Liver (tissue), 9 donors: Measurements from ENCODE around the gene THADA. TPM values are rescaled to one million over a fixed set of nuclear protein-coding genes. Genes with fewer than 3 reads are reported as not detected.
A peak's percentile ranks its signal among the peaks of the same experiment; 100 is the strongest.

ENCODE experiments used
- DNase-seq: peaks from one replicate; pipeline ENCODE4 v3.0.0-alpha.2; 2017; ENCODE audit warnings: low spot score
- H3K27ac ChIP-seq, 2 donors: one replicate each; pipeline ENCODE4 v1.7.0; 2013; ENCODE audit warnings: inconsistent platforms in 2 of 2, low read length in 2 of 2, control low read depth in 1 of 2, low read depth in 1 of 2, mild to moderate bottlenecking in 1 of 2
- H3K27me3 ChIP-seq, 4 donors: one replicate each; pipeline versions ENCODE4 v1.6.1 to v1.7.0; 2013; ENCODE audit warnings: low read length in 3 of 4, inconsistent platforms in 1 of 4, mild to moderate bottlenecking in 1 of 4, moderate library complexity in 1 of 4; ENCODE audit not compliant: control insufficient read depth in 4 of 4, insufficient read depth in 4 of 4
- H3K36me3 ChIP-seq, 4 donors: one replicate each; pipeline versions ENCODE4 v1.6.1 to v1.7.0; 2013; ENCODE audit warnings: low read length in 3 of 4, mild to moderate bottlenecking in 3 of 4, low read depth in 1 of 4, moderate library complexity in 1 of 4; ENCODE audit not compliant: control insufficient read depth in 4 of 4, insufficient read depth in 3 of 4
- H3K4me1 ChIP-seq, 4 donors: one replicate each; pipeline versions ENCODE4 v1.6.1 to v1.7.0; 2013; ENCODE audit warnings: low read length in 3 of 4, mild to moderate bottlenecking in 3 of 4, moderate library complexity in 1 of 4; ENCODE audit not compliant: control insufficient read depth in 4 of 4, insufficient read depth in 4 of 4
- H3K4me3 ChIP-seq, 3 donors: one replicate each; pipeline versions ENCODE4 v1.6.1 to v1.7.0; 2013; ENCODE audit warnings: low read length in 3 of 3, control low read depth in 1 of 3, low read depth in 1 of 3, mild to moderate bottlenecking in 1 of 3
- H3K9ac ChIP-seq, 2 donors: one replicate each; pipeline ENCODE4 v1.7.0; 2013; ENCODE audit warnings: low read length in 2 of 2, mild to moderate bottlenecking in 2 of 2, moderate library complexity in 2 of 2, control low read depth in 1 of 2, low read depth in 1 of 2
- H3K9me3 ChIP-seq, 4 donors: one replicate each; pipeline versions ENCODE4 v1.6.1 to v1.7.0; 2013; ENCODE audit warnings: low read length in 3 of 4; ENCODE audit not compliant: control insufficient read depth in 4 of 4
- CTCF ChIP-seq: fragments of 150-350 bp; IDR thresholded peaks from 2 replicates; pipeline ENCODE4 v1.5.1; 2017; ENCODE audit warnings: improper control_type of control experiment, low read depth, low read length; ENCODE audit not compliant: missing input control
- EGR1 ChIP-seq, 2 donors: IDR thresholded peaks; 2 replicates each; pipeline ENCODE4 v1.6.1; 2016 to 2018; ENCODE audit warnings: antibody characterized with exemption in 2 of 2, low read depth in 2 of 2
- FOXA1 ChIP-seq: IDR thresholded peaks from 2 replicates; pipeline ENCODE4 v1.6.1; 2016; ENCODE audit warnings: antibody characterized with exemption
- FOXA2 ChIP-seq: IDR thresholded peaks from 2 replicates; pipeline ENCODE4 v1.6.1; 2016; ENCODE audit warnings: antibody characterized with exemption
- GABPA ChIP-seq, 2 donors: IDR thresholded peaks in 1 of 2; conservative IDR thresholded peaks in 1 of 2; 2 replicates each; pipeline ENCODE4 v1.6.1; 2016; ENCODE audit warnings: antibody characterized with exemption in 2 of 2, mild to moderate bottlenecking in 1 of 2, moderate library complexity in 1 of 2
- HNF4A ChIP-seq, 2 donors: conservative IDR thresholded peaks; 2 replicates each; pipeline ENCODE4 v1.6.1; 2016; ENCODE audit warnings: antibody characterized with exemption in 2 of 2, mild to moderate bottlenecking in 2 of 2
- HNF4G ChIP-seq: IDR thresholded peaks from 2 replicates; pipeline ENCODE4 v1.6.1; 2016; ENCODE audit warnings: antibody characterized with exemption
- JUND ChIP-seq, 2 donors: IDR thresholded peaks; 2 replicates each; pipeline ENCODE4 v1.6.1; 2016; ENCODE audit warnings: antibody characterized with exemption in 2 of 2
- MAX ChIP-seq: IDR thresholded peaks from 2 replicates; pipeline ENCODE4 v1.6.1; 2016; ENCODE audit warnings: antibody characterized with exemption
- NR2F2 ChIP-seq: IDR thresholded peaks from 2 replicates; pipeline ENCODE4 v1.6.1; 2016; ENCODE audit warnings: antibody characterized with exemption
- RAD21 ChIP-seq, 2 donors: IDR thresholded peaks; 2 replicates each; pipeline ENCODE4 v1.6.1; 2016; ENCODE audit warnings: antibody characterized with exemption in 2 of 2, mild to moderate bottlenecking in 2 of 2
- REST ChIP-seq: IDR thresholded peaks from 2 replicates; pipeline ENCODE4 v1.6.1; 2016; ENCODE audit warnings: antibody characterized with exemption, mild to moderate bottlenecking
- RXRA ChIP-seq, 2 donors: IDR thresholded peaks; 2 replicates each; pipeline ENCODE4 v1.6.1; 2017 to 2018; ENCODE audit warnings: antibody characterized with exemption in 2 of 2, mild to moderate bottlenecking in 1 of 2
- SP1 ChIP-seq: IDR thresholded peaks from 2 replicates; pipeline ENCODE4 v1.6.1; 2018; ENCODE audit warnings: antibody characterized with exemption, mild to moderate bottlenecking
- TAF1 ChIP-seq: conservative IDR thresholded peaks from 2 replicates; pipeline ENCODE4 v1.6.1; 2016; ENCODE audit warnings: antibody characterized with exemption, mild to moderate bottlenecking
- YY1 ChIP-seq: IDR thresholded peaks from 2 replicates; pipeline ENCODE4 v1.6.1; 2016; ENCODE audit warnings: antibody characterized with exemption, mild to moderate bottlenecking
- ZBTB33 ChIP-seq: IDR thresholded peaks from 2 replicates; pipeline ENCODE4 v1.6.1; 2016; ENCODE audit warnings: antibody characterized with exemption
- WGBS: extraction: QIAGEN DNeasy Blood & Tissue Kit; methylation state at CpG from one replicate; pipeline ENCODE4 v1.1.7; 2013; 5-methylcytosine and 5-hydroxymethylcytosine counted together
- polyA plus RNA-seq, 2 donors: library from polyadenylated mRNA; stranded (reverse) in 1 of 2; unstranded in 1 of 2; fragments of 200-250 nt in 1 of 2; fragments of >200 nt in 1 of 2; fragmentation: Nextera tagmentation in 1 of 2; extraction: Ambion mirVana in 1 of 2; gene quantifications; one replicate each; pipeline versions ENCODE4 v1.2.1 to v1.2.3, GENCODE V29; 2013 to 2015
- total RNA-seq, 2 donors: library from RNA; depleted of rRNA; stranded (reverse); fragments of >200 nt; gene quantifications; one replicate each; pipeline ENCODE4 v1.2.3, GENCODE V29; 2014
- TF ChIP-seq, protein P1 (sequence below): IDR thresholded peaks from 2 replicates; pipeline ENCODE4 v1.6.1; 2016; ENCODE audit warnings: antibody characterized with exemption
- donor health status: healthy.
- donor health status: healthy.
- donor health status: healthy.
- donor health status: healthy.
- donor health status: healthy.

Gene THADA
- total and polyA plus RNA-seq, 4 donors, result 12.0 to 37.2 (median 22.3) TPM

GRCh38 chr2:43531251-43531650 lies 64.6 kb downstream of the THADA start:
- H3K4me3 ChIP-seq, result no peak overlapping the region
- H3K9me3 ChIP-seq, result no peaks in the 10 kb centered on the region
- 97% methylated on average over 3 of the region's 3 CpGs for WGBS
- TF ChIP-seq RXRA (IDR thresholded peaks at IDR 0.05) (no peak), FOXA1 (no peak), HNF4A (conservative IDR thresholded peaks at IDR 0.05) (no peak), GABPA (IDR thresholded peaks at IDR 0.05 in 1 of 2, conservative IDR thresholded peaks at IDR 0.05 in 1 of 2) (no peak), CTCF (no peak)
- H3K36me3 ChIP-seq, result no peaks in the 10 kb centered on the region
- H3K9ac ChIP-seq, result no peak overlapping the region
- peaks cover 0 to 3% (median 0%) of the 10 kb centered on the region in 4 donors for H3K4me1 ChIP-seq
- DNase-seq, result no peak
- no peaks in the 10 kb centered on the region for H3K27me3 ChIP-seq
- no peak overlapping the region for H3K27ac ChIP-seq

GRCh38 chr2:43526994-43527393 lies 68.8 kb downstream of the THADA start:
- Histone ChIP-seq H3K4me3 (no peak overlapping the region), H3K9ac (no peak overlapping the region), H3K27ac (no peak overlapping the region), H3K9me3 (no peaks in the 10 kb centered on the region), H3K36me3 (no peaks in the 10 kb centered on the region), H3K4me1 (no peaks in the 10 kb centered on the region), H3K27me3 (no peaks in the 10 kb centered on the region)
- DNase-seq, result no peak
- TF ChIP-seq JUND (IDR thresholded peaks at IDR 0.05) (peak in 1 of 2 donors; percentile 50), HNF4A (conservative IDR thresholded peaks at IDR 0.05) (peak in 1 of 2 donors; percentile 25), REST (no peak), SP1 (no peak), NR2F2 (no peak), MAX (no peak), RAD21 (IDR thresholded peaks at IDR 0.05) (no peak), YY1 (peak; percentile 15), ZBTB33 (no peak), CTCF (no peak), RXRA (IDR thresholded peaks at IDR 0.05) (peak in 1 of 2 donors; percentile 25), EGR1 (IDR thresholded peaks at IDR 0.05; ENCODE audit: low read depth in 2 of 2) (no peak), FOXA2 (no peak), FOXA1 (no peak), GABPA (IDR thresholded peaks at IDR 0.05 in 1 of 2, conservative IDR thresholded peaks at IDR 0.05 in 1 of 2) (no peak), TAF1 (no peak), HNF4G (no peak)
- TF ChIP-seq, protein P1, sequence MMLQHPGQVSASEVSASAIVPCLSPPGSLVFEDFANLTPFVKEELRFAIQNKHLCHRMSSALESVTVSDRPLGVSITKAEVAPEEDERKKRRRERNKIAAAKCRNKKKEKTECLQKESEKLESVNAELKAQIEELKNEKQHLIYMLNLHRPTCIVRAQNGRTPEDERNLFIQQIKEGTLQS, result no peak
